Esophagus squamous epithelium (tissue), 5 donors: Measurements from ENCODE around the gene WWOX. TPM values are rescaled to one million over a fixed set of nuclear protein-coding genes. Genes with fewer than 3 reads are reported as not detected.

ENCODE experiments used
- DNase-seq: peaks from one replicate; lab custom pipeline; 2025; lab: John Stamatoyannopoulos, UW
- H3K27ac ChIP-seq, 4 donors: fragments of 200-600 bp; sonication (generic); one replicate each; pipeline ENCODE4 v1.5.1; 2016 to 2019; ENCODE audit warnings: mild to moderate bottlenecking in 1 of 4
- H3K27me3 ChIP-seq, 4 donors: fragments of 200-600 bp; sonication (generic); 1 replicate in 3 of 4; 2 replicates in 1 of 4; pipeline versions ENCODE4 v1.5.1 to v1.6.0; 2017 to 2021; ENCODE audit warnings: antibody characterized with exemption in 1 of 4
- H3K36me3 ChIP-seq, 3 donors: fragments of 200-600 bp; sonication (generic); one replicate each; pipeline ENCODE4 v1.5.1; 2016 to 2019
- H3K4me1 ChIP-seq, 3 donors: fragments of 200-600 bp; sonication (generic); one replicate each; pipeline ENCODE4 v1.5.1; 2017 to 2019
- H3K4me3 ChIP-seq, 4 donors: fragments of 200-600 bp; sonication (generic); 1 replicate in 3 of 4; 2 replicates in 1 of 4; pipeline ENCODE4 v1.5.1; 2016 to 2019; ENCODE audit warnings: mild to moderate bottlenecking in 2 of 4, moderate library complexity in 1 of 4
- H3K9me3 ChIP-seq, 3 donors: fragments of 200-600 bp; sonication (generic); one replicate each; pipeline ENCODE4 v1.5.1; 2016 to 2019
- POLR2A ChIP-seq, 4 donors: fragments of 450-650 bp; IDR thresholded peaks; one replicate each; pipeline ENCODE4 v1.6.1; 2017; ENCODE audit warnings: antibody characterized with exemption in 4 of 4, mild to moderate bottlenecking in 4 of 4, moderate library complexity in 3 of 4
- WGBS, 2 donors: methylation state at CpG; one replicate each; pipeline ENCODE4 v1.1.5; 2018; 5-methylcytosine and 5-hydroxymethylcytosine counted together
- intact Hi-C: fragments of 100-400 bp; cut with DNase I; formaldehyde crosslinking; loops from one replicate; pipeline ENCODE4 v1.15.0; 2022
- total RNA-seq, 4 donors: library from RNA; depleted of rRNA; stranded (reverse); fragments of >200 nt; gene quantifications; one replicate each; pipeline ENCODE4 v1.1.0, GENCODE V29; 2016
- TF ChIP-seq, protein P1 (sequence below), 6 experiments: fragments of 450-650 bp in 4 of 6; fragments of 200-600 bp in 2 of 6; sonication (generic) in 2 of 6; IDR thresholded peaks; one replicate each; pipeline ENCODE4 v1.5.1; 2016 to 2019; ENCODE audit warnings: antibody characterized with exemption in 6 of 6, mild to moderate bottlenecking in 4 of 6, moderate library complexity in 4 of 6
- donor health status: DM: yes; HTN: yes; CAD: no.

WWOX gene
- total RNA-seq, 4 donors from 2014 or later: 20.9 to 31.1 (median 27.5) TPM

DNA sequence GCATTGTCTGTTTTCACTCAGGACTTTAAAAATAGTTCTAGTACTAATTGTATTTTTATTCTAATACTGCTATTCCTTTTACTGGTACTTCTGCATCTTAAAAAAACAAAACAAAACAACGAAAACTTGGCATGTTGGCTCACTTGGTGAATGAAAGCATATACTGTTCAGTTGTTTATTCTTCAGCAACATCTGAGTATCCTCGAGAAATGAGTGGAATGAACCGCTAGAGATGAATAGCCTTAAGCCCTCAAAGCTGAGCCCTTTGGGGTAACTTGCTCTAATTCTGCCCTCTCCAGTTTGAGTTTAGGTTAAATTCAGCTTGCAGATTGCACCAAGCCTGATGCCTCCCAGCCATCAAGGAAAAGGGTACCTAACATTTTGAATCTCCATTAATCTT is 126.5 kb downstream of the WWOX start:
- WGBS, 2 donors: 38 to 48% methylated on average over 3 of the region's 3 CpGs
- Histone ChIP-seq H3K4me3 (no peak overlapping the region), H3K9me3 (no peaks in the 10 kb centered on the region), H3K27me3 (no peaks in the 10 kb centered on the region), H3K4me1 (peaks cover 0 to 25% (median 0%) of the 10 kb centered on the region in 3 donors), H3K36me3 (no peaks in the 10 kb centered on the region), H3K27ac (no peak overlapping the region)
- intact Hi-C loops: no loop called here
- no peak for DNase-seq
- TF ChIP-seq, protein P1, sequence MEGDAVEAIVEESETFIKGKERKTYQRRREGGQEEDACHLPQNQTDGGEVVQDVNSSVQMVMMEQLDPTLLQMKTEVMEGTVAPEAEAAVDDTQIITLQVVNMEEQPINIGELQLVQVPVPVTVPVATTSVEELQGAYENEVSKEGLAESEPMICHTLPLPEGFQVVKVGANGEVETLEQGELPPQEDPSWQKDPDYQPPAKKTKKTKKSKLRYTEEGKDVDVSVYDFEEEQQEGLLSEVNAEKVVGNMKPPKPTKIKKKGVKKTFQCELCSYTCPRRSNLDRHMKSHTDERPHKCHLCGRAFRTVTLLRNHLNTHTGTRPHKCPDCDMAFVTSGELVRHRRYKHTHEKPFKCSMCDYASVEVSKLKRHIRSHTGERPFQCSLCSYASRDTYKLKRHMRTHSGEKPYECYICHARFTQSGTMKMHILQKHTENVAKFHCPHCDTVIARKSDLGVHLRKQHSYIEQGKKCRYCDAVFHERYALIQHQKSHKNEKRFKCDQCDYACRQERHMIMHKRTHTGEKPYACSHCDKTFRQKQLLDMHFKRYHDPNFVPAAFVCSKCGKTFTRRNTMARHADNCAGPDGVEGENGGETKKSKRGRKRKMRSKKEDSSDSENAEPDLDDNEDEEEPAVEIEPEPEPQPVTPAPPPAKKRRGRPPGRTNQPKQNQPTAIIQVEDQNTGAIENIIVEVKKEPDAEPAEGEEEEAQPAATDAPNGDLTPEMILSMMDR (IDR thresholded peaks at IDR 0.05): no peak
- TF ChIP-seq POLR2A (IDR thresholded peaks at IDR 0.05): no peak

DNA sequence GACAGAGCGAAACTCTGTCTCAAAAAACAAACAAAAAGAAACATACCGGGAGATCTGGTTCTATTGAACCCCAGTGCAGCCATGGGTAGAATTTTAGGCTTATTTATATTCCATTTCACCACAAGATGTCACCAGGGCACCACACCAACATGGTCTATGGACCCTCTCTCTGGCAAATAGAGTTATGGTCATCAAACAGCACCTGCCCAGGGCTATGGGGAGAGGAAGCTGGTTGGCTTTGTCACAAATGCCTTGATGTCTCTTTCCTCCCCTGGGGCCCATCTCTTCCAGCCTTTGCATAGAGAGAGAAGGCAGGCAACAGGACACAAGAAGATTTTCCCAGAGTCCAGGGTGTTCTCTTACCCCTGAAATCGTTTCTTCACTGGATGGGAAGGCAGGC is 128.4 kb downstream of the WWOX start:
- Histone ChIP-seq H3K4me3 (no peak overlapping the region), H3K9me3 (no peaks in the 10 kb centered on the region), H3K27me3 (no peaks in the 10 kb centered on the region), H3K36me3 (no peaks in the 10 kb centered on the region), H3K27ac (no peak overlapping the region), H3K4me1 (peaks cover 0 to 36% (median 0%) of the 10 kb centered on the region in 3 donors)
- intact Hi-C loops: no loop called here
- WGBS, 2 donors: 87 to 94% methylated on average over 2 to 3 of the region's 3 CpGs
- no peak for DNase-seq
- TF ChIP-seq, protein P1 (IDR thresholded peaks at IDR 0.05): peak in 1 of 6 experiments; percentile 10
- no peak for TF ChIP-seq POLR2A (IDR thresholded peaks at IDR 0.05)

DNA sequence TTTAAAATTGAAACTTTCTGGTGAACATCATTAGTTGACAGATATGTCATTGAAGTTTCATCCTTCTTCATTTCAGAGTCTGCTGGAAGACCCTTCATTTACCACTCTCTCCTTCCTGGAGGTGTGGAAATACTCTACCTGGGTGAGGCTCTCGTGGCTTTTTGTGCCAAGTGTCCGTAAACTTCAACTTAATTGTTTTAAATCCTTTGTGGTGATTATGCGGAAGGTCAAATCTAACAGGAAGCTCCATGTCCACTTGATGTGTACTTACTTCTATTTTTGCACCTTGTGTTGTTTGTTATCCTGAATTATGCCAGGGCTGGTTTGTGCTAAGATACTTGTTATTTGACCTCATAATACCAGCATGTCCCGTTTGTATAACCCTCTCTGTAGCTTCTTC is 129.2 kb downstream of the WWOX start:
- intact Hi-C loops: no loop called here
- Histone ChIP-seq H3K36me3 (no peaks in the 10 kb centered on the region), H3K4me3 (no peak overlapping the region), H3K27me3 (no peaks in the 10 kb centered on the region), H3K4me1 (peaks cover 0 to 36% (median 0%) of the 10 kb centered on the region in 3 donors), H3K9me3 (no peaks in the 10 kb centered on the region), H3K27ac (no peak overlapping the region)
- TF ChIP-seq, protein P1 (IDR thresholded peaks at IDR 0.05): no peak
- no peak for TF ChIP-seq POLR2A (IDR thresholded peaks at IDR 0.05)
- DNase-seq: no peak
- 68 to 75% methylated on average over 4 of the region's 4 CpGs for WGBS, 2 donors

DNA sequence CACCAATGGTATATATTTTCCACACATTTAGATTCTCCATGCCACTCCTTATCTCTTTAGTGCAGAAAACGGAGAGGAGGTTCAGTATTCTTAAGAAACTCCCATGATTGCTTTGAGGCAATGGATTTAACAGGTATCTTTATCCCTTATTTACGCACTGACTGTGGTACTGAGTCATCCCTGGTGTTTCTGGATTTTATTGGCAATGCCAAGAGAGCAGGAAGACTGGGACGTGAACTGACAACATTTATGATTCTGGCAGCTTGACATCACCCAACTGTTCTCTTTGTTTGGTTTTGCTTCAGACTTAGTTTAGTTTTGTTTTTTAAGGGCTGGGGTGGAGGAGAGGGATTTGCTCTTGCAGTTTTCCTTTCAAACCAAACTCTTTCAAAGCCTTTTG is 131.4 kb downstream of the WWOX start:
- H3K9me3 ChIP-seq: no peaks in the 10 kb centered on the region
- intact Hi-C loops: loop anchor here (10.0 kb wide), 1 partner anchor 106 kb away; no protein-coding TSS in a partner anchor
- DNase-seq: no peak
- no peaks in the 10 kb centered on the region for H3K36me3 ChIP-seq
- WGBS, 2 donors: 29 to 38% methylated on average over 3 of the region's 3 CpGs
- no peaks in the 10 kb centered on the region for H3K27me3 ChIP-seq
- H3K4me3 ChIP-seq: no peak overlapping the region
- H3K27ac ChIP-seq: peak overlapping the region in 2 of 4 donors; percentile 21 to 30
- peaks cover 0 to 27% (median 0%) of the 10 kb centered on the region in 3 donors for H3K4me1 ChIP-seq
- TF ChIP-seq, protein P1 (IDR thresholded peaks at IDR 0.05): no peak
- TF ChIP-seq POLR2A (IDR thresholded peaks at IDR 0.05): no peak

DNA sequence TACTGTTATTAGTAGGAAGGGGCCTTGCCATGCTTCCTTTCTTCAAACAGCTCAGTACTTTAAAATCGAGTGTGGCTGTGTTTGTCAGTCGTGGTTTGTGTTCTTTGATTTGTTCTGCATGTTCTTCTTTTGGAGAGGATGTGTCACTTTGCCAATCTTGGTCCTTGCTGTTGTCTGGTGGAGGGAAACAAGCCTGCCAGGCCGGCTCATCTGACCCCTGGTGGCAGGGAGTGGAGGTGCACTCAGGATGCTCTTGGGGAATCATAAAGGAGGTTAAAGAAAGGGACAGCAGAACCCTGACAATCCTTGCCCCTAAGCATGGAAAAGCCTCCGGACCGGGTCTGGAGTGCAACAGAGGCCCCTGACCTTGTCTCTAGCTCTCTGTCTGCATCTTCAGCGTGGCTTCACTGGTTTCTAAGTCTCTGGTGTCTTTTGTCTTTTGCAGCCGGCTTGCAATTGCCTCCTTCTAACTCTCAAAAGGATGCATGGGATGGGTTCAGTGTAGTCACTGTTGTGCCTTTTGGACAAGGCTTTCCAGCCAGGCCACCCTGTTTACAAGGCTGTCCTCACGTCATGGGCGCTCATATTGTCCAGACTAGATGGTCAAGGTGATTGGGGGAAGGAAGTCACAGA is 135.8 kb downstream of the WWOX start:
- Histone ChIP-seq H3K36me3 (no peaks in the 10 kb centered on the region), H3K27me3 (no peaks in the 10 kb centered on the region), H3K4me3 (no peak overlapping the region), H3K27ac (no peak overlapping the region), H3K9me3 (no peaks in the 10 kb centered on the region), H3K4me1 (peaks cover 0 to 27% (median 0%) of the 10 kb centered on the region in 3 donors)
- WGBS, 2 donors: 32 to 34% methylated on average over 6 of the region's 9 CpGs
- DNase-seq: no peak
- intact Hi-C loops: loop anchor here (10.0 kb wide), 1 partner anchor 110 kb away; no protein-coding TSS in a partner anchor
- TF ChIP-seq, protein P1 (IDR thresholded peaks at IDR 0.05): peak; percentile 59 to 95 (median 92)
- no peak for TF ChIP-seq POLR2A (IDR thresholded peaks at IDR 0.05)
